Peyer's patch (tissue), 4 donors: ENCODE measurements around the gene STING1. TPM values are rescaled to one million over a fixed set of nuclear protein-coding genes. Genes with fewer than 3 reads are reported as not detected.

Experiments used
- DNase-seq, 3 donors: peaks; one replicate each; pipeline ENCODE4 v3.0.0-alpha.2; 2017 to 2019
- H3K27ac ChIP-seq, 4 donors: fragments of 200-600 bp; sonication (generic); one replicate each; pipeline ENCODE4 v1.5.1; 2016 to 2019
- H3K27me3 ChIP-seq, 2 donors: fragments of 200-600 bp; sonication (generic); one replicate each; pipeline ENCODE4 v1.5.1; 2019
- H3K36me3 ChIP-seq, 3 donors: fragments of 200-600 bp; sonication (generic); one replicate each; pipeline ENCODE4 v1.5.1; 2016 to 2019
- H3K4me1 ChIP-seq, 4 donors: fragments of 200-600 bp; sonication (generic); one replicate each; pipeline ENCODE4 v1.5.1; 2016 to 2019
- H3K4me3 ChIP-seq, 4 donors: fragments of 200-600 bp; sonication (generic); 1 replicate in 3 of 4; 2 replicates in 1 of 4; pipeline ENCODE4 v1.5.1; 2016 to 2019; ENCODE audit warnings: mild to moderate bottlenecking in 1 of 4
- H3K9me3 ChIP-seq, 4 donors: fragments of 200-600 bp; sonication (generic); one replicate each; pipeline ENCODE4 v1.5.1; 2016 to 2019; ENCODE audit warnings: mild to moderate bottlenecking in 1 of 4
- POLR2A ChIP-seq, 2 donors: fragments of 450-650 bp; IDR thresholded peaks; one replicate each; pipeline ENCODE4 v1.5.1; 2017; ENCODE audit warnings: antibody characterized with exemption in 2 of 2, mild to moderate bottlenecking in 2 of 2, moderate library complexity in 2 of 2
- total RNA-seq, 4 donors: library from RNA; depleted of rRNA; stranded (reverse); fragments of >200 nt; gene quantifications; one replicate each; pipeline ENCODE4 v1.1.0, GENCODE V29; 2016
- TF ChIP-seq, protein P1 (sequence below), 6 experiments: fragments of 450-650 bp in 4 of 6; fragments of 200-600 bp in 2 of 6; sonication (generic) in 1 of 6; IDR thresholded peaks; one replicate each; pipeline ENCODE4 v1.5.1; 2017 to 2019; ENCODE audit warnings: antibody characterized with exemption in 6 of 6, mild to moderate bottlenecking in 3 of 6, moderate library complexity in 1 of 6

The STING1 gene
- total RNA-seq, 4 donors from 2014 or later, result 9.5 to 48.7 (median 18.0) TPM

DNA sequence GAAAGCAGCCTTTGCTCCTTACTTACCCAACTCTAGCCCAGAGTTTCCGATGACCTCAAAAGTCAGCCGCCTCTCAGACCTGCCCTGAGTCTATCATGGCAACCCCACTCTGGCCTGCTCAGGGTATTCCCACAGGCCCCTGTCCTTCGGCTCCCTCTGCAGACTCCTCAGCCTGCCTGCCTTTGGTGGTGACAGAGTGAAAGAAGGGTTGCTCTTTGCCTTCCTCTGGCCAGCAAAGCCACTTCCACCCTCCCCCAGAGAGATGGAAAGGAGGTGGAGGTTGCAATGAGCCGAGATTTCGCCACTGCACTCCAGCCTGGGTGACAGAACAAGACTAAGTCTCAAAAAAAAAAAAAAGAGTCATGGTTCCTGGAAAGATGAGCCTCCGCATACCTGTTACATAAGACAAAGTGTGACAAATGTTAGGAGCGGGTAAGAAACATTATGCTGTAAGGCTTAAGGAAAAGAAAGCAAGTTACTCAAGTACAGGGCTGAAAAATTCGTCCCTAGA, 14.1 kb downstream of the STING1 start:
- H3K27ac ChIP-seq, result no peak overlapping the region
- TF ChIP-seq, protein P1, sequence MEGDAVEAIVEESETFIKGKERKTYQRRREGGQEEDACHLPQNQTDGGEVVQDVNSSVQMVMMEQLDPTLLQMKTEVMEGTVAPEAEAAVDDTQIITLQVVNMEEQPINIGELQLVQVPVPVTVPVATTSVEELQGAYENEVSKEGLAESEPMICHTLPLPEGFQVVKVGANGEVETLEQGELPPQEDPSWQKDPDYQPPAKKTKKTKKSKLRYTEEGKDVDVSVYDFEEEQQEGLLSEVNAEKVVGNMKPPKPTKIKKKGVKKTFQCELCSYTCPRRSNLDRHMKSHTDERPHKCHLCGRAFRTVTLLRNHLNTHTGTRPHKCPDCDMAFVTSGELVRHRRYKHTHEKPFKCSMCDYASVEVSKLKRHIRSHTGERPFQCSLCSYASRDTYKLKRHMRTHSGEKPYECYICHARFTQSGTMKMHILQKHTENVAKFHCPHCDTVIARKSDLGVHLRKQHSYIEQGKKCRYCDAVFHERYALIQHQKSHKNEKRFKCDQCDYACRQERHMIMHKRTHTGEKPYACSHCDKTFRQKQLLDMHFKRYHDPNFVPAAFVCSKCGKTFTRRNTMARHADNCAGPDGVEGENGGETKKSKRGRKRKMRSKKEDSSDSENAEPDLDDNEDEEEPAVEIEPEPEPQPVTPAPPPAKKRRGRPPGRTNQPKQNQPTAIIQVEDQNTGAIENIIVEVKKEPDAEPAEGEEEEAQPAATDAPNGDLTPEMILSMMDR (IDR thresholded peaks at IDR 0.05), result no peak
- TF ChIP-seq POLR2A (IDR thresholded peaks at IDR 0.05), result no peak
- no peaks in the 10 kb centered on the region for H3K27me3 ChIP-seq
- no peak overlapping the region for H3K4me3 ChIP-seq
- H3K9me3 ChIP-seq, result no peaks in the 10 kb centered on the region
- no peak for DNase-seq
- no peaks in the 10 kb centered on the region for H3K36me3 ChIP-seq
- H3K4me1 ChIP-seq, result peaks cover 3 to 30% (median 6%) of the 10 kb centered on the region in 4 donors

DNA sequence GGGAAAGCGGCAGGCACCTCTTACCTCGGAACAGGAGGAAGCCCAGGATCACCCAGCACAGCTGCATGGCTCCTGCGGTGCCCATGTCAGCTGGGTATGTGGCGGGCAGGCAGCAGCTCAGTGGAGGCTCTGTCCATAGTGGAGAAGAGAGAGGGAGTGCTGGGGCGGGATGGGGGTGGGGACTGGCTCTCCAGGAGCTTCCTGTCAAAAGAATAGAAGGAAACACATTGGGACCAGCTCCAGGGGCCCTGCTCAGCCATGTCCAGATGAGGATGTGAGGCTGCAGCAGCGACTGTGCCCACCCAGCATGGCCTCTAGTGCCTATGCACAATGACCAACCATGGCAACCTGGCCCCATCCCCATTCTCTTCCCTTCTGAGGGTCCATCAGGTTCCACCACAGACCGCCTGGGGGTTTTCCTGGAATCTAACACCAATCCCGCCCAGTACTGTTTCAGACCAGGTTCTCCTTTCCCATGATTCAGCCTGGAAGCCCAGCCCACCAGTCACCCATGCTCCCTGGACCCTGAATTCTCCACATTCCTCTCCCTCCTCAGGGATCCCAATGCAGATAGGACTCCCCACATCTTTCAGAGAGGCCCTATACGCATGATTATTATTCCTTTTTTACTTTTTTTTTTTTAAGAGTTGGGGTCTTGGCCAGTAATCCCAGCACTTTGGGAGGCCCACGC, 19.8 kb downstream of the STING1 start, which contains the start of gene ECSCR:
Gene ECSCR, minus strand, starts transcription at position 158 of the 691 bp plus-strand sequence. Its CDS starts 73 bp downstream, at position 85.
- no peaks in the 10 kb centered on the region for H3K9me3 ChIP-seq
- H3K4me3 ChIP-seq, result peak within 1 kb of the TSS in 2 of 4 donors; percentile 21 to 24
- DNase-seq, result no peak
- H3K27me3 ChIP-seq, result no peaks in the 10 kb centered on the region
- TF ChIP-seq POLR2A (IDR thresholded peaks at IDR 0.05), result no peak
- TF ChIP-seq, protein P1 (IDR thresholded peaks at IDR 0.05), result no peak
- peak within 1 kb of the TSS in 2 of 4 donors; percentile 22 to 54 for H3K27ac ChIP-seq
- no peaks in the 10 kb centered on the region for H3K36me3 ChIP-seq
- H3K4me1 ChIP-seq, result peaks cover 0 to 16% (median 8%) of the 10 kb centered on the region in 4 donors

DNA sequence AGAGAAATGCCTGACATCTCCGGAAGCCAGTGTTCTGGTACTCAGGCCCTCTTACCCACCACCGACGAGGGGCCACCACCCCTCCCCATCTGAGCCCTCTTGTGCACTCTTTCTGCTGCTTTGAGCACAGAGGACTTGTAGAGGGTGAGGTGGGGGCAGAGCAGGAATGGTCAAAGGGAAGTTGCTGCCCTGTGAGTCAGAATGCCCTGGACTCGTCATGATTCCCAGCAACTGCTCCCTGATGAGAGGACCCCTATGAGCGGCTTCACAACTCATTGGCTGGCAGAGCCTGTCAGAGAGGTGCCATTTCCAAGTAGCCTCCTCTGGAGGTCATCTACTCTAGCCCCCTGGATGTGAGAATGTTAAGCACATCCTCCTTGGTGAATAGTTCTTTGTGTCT, 20.9 kb downstream of the STING1 start:
- no peaks in the 10 kb centered on the region for H3K9me3 ChIP-seq
- H3K27me3 ChIP-seq, result no peaks in the 10 kb centered on the region
- no peak for DNase-seq
- peaks cover 0 to 16% (median 8%) of the 10 kb centered on the region in 4 donors for H3K4me1 ChIP-seq
- peak overlapping the region in 2 of 4 donors; percentile 22 to 54 for H3K27ac ChIP-seq
- H3K4me3 ChIP-seq, result peak overlapping the region in 2 of 4 donors; percentile 21 to 24
- TF ChIP-seq POLR2A (IDR thresholded peaks at IDR 0.05), result no peak
- TF ChIP-seq, protein P1 (IDR thresholded peaks at IDR 0.05), result no peak
- no peaks in the 10 kb centered on the region for H3K36me3 ChIP-seq

DNA sequence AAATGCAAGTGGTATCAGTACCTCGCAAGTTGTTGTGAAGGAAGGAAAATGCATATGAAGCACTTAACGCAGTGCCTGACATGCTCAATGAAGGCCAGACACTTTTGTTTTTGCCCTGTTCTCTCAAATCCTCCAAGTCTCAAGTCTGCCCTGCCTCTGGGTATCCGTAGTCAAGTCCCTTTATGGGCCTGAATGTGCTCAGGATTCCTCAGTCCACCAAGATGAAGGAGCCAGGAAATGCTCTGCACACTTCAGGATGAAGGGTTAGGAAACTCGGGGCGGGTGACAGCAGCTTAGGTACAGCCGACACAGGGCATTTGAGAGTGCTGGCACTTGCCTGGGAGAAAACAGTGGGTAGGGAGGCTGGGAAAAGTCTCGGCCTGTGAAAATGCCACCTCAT, 21.4 kb downstream of the STING1 start:
- H3K27me3 ChIP-seq, result no peaks in the 10 kb centered on the region
- H3K4me1 ChIP-seq, result peaks cover 0 to 16% (median 8%) of the 10 kb centered on the region in 4 donors
- no peak for DNase-seq
- TF ChIP-seq, protein P1 (IDR thresholded peaks at IDR 0.05), result no peak
- no peak for TF ChIP-seq POLR2A (IDR thresholded peaks at IDR 0.05)
- H3K27ac ChIP-seq, result peak overlapping the region in 2 of 4 donors; percentile 22 to 54
- no peaks in the 10 kb centered on the region for H3K36me3 ChIP-seq
- H3K9me3 ChIP-seq, result no peaks in the 10 kb centered on the region
- peak overlapping the region in 1 of 4 donors; percentile 24 for H3K4me3 ChIP-seq

DNA sequence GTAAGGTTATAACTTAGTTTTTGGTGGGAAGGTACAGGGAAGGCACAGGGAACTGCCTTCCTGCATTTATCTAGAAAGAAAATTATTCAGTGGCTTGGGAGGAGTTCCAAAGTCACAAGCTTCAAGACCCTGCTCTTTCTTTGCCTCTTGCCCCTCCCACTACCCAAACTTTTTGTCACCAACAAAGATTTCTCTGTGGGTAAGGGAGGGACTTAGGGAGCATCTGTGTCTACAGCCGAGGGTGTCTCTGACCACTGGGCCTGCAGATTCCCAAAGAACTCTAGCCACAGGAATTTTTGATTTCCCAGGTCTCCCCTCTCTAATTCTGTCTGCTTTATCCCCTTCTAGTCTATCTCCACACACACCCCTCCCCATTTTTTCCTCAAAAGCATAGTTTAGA, 22.1 kb downstream of the STING1 start:
- Histone ChIP-seq H3K4me1 (peaks cover 0 to 16% (median 8%) of the 10 kb centered on the region in 4 donors), H3K4me3 (no peak overlapping the region), H3K9me3 (no peaks in the 10 kb centered on the region), H3K27ac (peak overlapping the region in 2 of 4 donors; percentile 17 to 59), H3K36me3 (no peaks in the 10 kb centered on the region), H3K27me3 (no peaks in the 10 kb centered on the region)
- DNase-seq, result no peak
- TF ChIP-seq POLR2A (IDR thresholded peaks at IDR 0.05), result no peak
- TF ChIP-seq, protein P1 (IDR thresholded peaks at IDR 0.05), result no peak
